Measurements from ENCODE around the gene RSAD2.
"Not testable (repeated sequence)": the region's sequence is repeated elsewhere in the genome, so short reads cannot be mapped to it uniquely, and the experiment has no call there.

Gene RSAD2

GRCh38 chr2:6864923-6865345, 12.6 kb upstream of the RSAD2 start:
- DNase-seq: peak; percentile 14

- peak; percentile 77 for DNase-seq
Measured at GRCh38 chr2:6865346-6866274, 12.0 kb upstream of the RSAD2 start, which contains the start of gene CMPK2. TSS of gene CMPK2 (minus strand) at chr2:6865907. CDS start at chr2:6865696, 211 bp downstream.

- DNase-seq: peak; percentile 33
Measured at GRCh38 chr2:6866275-6866671, 11.3 kb upstream of the RSAD2 start.

- no peak for DNase-seq
Measured at GRCh38 chr2:6866982-6867381, 10.6 kb upstream of the RSAD2 start.

- no peak for DNase-seq
Measured at GRCh38 chr2:6872394-6872793, 5.2 kb upstream of the RSAD2 start.

GRCh38 chr2:6874032-6874431, 3.5 kb upstream of the RSAD2 start:
- DNase-seq: no peak

- DNase-seq: no peak
Measured at GRCh38 chr2:6876309-6876708, 1.3 kb upstream of the RSAD2 start.

GRCh38 chr2:6878549-6878948, 972 bp downstream of the RSAD2 start:
- DNase-seq: no peak

GRCh38 chr2:6879011-6879410, 1.4 kb downstream of the RSAD2 start:
- no peak for DNase-seq

GRCh38 chr2:6880200-6880733, 2.7 kb downstream of the RSAD2 start:
- DNase-seq: no peak

GRCh38 chr2:6881046-6881445, 3.5 kb downstream of the RSAD2 start:
- no peak for DNase-seq

GRCh38 chr2:6881516-6881915, 3.9 kb downstream of the RSAD2 start:
- no peak for DNase-seq

GRCh38 chr2:6883448-6884122, 6.0 kb downstream of the RSAD2 start:
- DNase-seq: no peak

GRCh38 chr2:6885551-6885950, 8.0 kb downstream of the RSAD2 start:
- no peak for DNase-seq

GRCh38 chr2:6885968-6886367, 8.4 kb downstream of the RSAD2 start:
- no peak for DNase-seq

GRCh38 chr2:6887751-6888192, 10.2 kb downstream of the RSAD2 start:
- no peak for DNase-seq

GRCh38 chr2:6888724-6889123, 11.1 kb downstream of the RSAD2 start:
- no peak for DNase-seq

GRCh38 chr2:6893876-6894482, 16.4 kb downstream of the RSAD2 start:
- DNase-seq: no peak

GRCh38 chr2:6896930-6897759, 19.6 kb downstream of the RSAD2 start:
- no peak for DNase-seq

GRCh38 chr2:6902581-6902980, 25.0 kb downstream of the RSAD2 start:
- DNase-seq: not testable (repeated sequence)

- DNase-seq: no peak
Measured at GRCh38 chr2:6905668-6906067, 28.1 kb downstream of the RSAD2 start.

GRCh38 chr2:6906165-6906741, 28.7 kb downstream of the RSAD2 start:
- DNase-seq: no peak

Data from stimulated activated CD4-positive, alpha-beta T cell treated with anti-CD3 and anti-CD28 coated beads, Interleukin-1b, Interleukin-23, amount 100 ng/mL, for 48 hours (primary cell).